CD14-positive monocyte (primary cell): ENCODE measurements around the gene RAG2. TPM values are rescaled to one million over a fixed set of nuclear protein-coding genes. Genes with fewer than 3 reads are reported as not detected.

ENCODE experiments used
- DNase-seq, 3 donors: peaks; one replicate each; pipeline ENCODE4 v3.0.0-alpha.2; 2011 to 2022
- H2AFZ ChIP-seq: 2 replicates; pipeline ENCODE4 v1.6.0; 2012; ENCODE audit warnings: mild to moderate bottlenecking, low read depth, low read length, inconsistent platforms; ENCODE audit not compliant: insufficient read depth, poor library complexity, severe bottlenecking
- H3K27ac ChIP-seq, 2 donors: 1 replicate in 1 of 2; 2 replicates in 1 of 2; pipeline ENCODE4 v1.5.1; 2012 to 2013; ENCODE audit warnings: low read length in 2 of 2, control low read depth in 1 of 2, inconsistent platforms in 1 of 2, low read depth in 1 of 2, mild to moderate bottlenecking in 1 of 2
- H3K27me3 ChIP-seq, 2 donors: one replicate each; pipeline versions ENCODE4 v1.6.0 to v1.6.1; 2011 to 2013; ENCODE audit warnings: low read length in 2 of 2; ENCODE audit not compliant: control insufficient read depth in 2 of 2, insufficient read depth in 2 of 2
- H3K36me3 ChIP-seq, 2 donors: replicated peaks in 1 of 2; 1 replicate in 1 of 2; 2 replicates in 1 of 2; pipeline versions ENCODE4 v1.5.1 to v1.6.1; 2012 to 2013; ENCODE audit warnings: low read length in 2 of 2, control low read depth in 1 of 2, inconsistent platforms in 1 of 2, mild to moderate bottlenecking in 1 of 2; ENCODE audit not compliant: insufficient read depth in 2 of 2, control insufficient read depth in 1 of 2
- H3K4me1 ChIP-seq, 2 donors: 1 replicate in 1 of 2; 2 replicates in 1 of 2; pipeline versions ENCODE4 v1.5.1 to v1.6.1; 2012 to 2013; ENCODE audit warnings: low read length in 2 of 2, control low read depth in 1 of 2, inconsistent platforms in 1 of 2, mild to moderate bottlenecking in 1 of 2, moderate library complexity in 1 of 2; ENCODE audit not compliant: insufficient read depth in 2 of 2, control insufficient read depth in 1 of 2
- H3K4me2 ChIP-seq: replicated peaks from 2 replicates; pipeline ENCODE3; 2012; ENCODE audit warnings: low read length, moderate library complexity, mild to moderate bottlenecking; ENCODE audit not compliant: poor library complexity, severe bottlenecking; ENCODE audit errors: extremely low read depth
- H3K4me3 ChIP-seq, 3 experiments: fragments of 200-600 bp in 1 of 3; sonication (generic) in 1 of 3; replicated peaks in 1 of 3; 1 replicate in 2 of 3; 2 replicates in 1 of 3; pipeline ENCODE4 v1.5.1; 2011 to 2013; ENCODE audit warnings: low read length in 3 of 3, mild to moderate bottlenecking in 3 of 3, control low read depth in 2 of 3, low read depth in 2 of 3, inconsistent platforms in 1 of 3, moderate library complexity in 1 of 3
- H3K79me2 ChIP-seq: 2 replicates; pipeline ENCODE4 v1.6.0; 2012; ENCODE audit warnings: mild to moderate bottlenecking, control low read depth, inconsistent platforms, low read length, moderate library complexity; ENCODE audit not compliant: insufficient read depth
- H3K9ac ChIP-seq: 2 replicates; pipeline ENCODE4 v1.6.0; 2017; ENCODE audit warnings: low read length, mild to moderate bottlenecking; ENCODE audit not compliant: insufficient read depth, poor library complexity, severe bottlenecking
- H3K9me3 ChIP-seq, 2 donors: replicated peaks in 1 of 2; 1 replicate in 1 of 2; 2 replicates in 1 of 2; pipeline versions ENCODE4 v1.5.1 to v1.6.1; 2012 to 2013; ENCODE audit warnings: low read length in 2 of 2, control low read depth in 1 of 2; ENCODE audit not compliant: control insufficient read depth in 1 of 2, insufficient read depth in 1 of 2
- H4K20me1 ChIP-seq: 2 replicates; pipeline ENCODE4 v1.6.0; 2012; ENCODE audit warnings: mild to moderate bottlenecking, low read length, control low read depth, moderate library complexity; ENCODE audit not compliant: insufficient read depth
- H3K27ac Mint-ChIP-seq, 7 donors: one replicate each; pipeline ENCODE4 v1.8.0; 2020; ENCODE audit warnings: mild to moderate bottlenecking in 7 of 7, mixed read lengths in 7 of 7, moderate library complexity in 6 of 7, inconsistent platforms in 2 of 7
- H3K27me3 Mint-ChIP-seq, 3 donors: one replicate each; pipeline ENCODE4 v1.8.0; 2021 to 2022; ENCODE audit warnings: low read depth in 3 of 3, mild to moderate bottlenecking in 3 of 3, mixed read lengths in 3 of 3, moderate library complexity in 3 of 3, inconsistent platforms in 1 of 3
- H3K36me3 Mint-ChIP-seq, 2 donors: one replicate each; pipeline ENCODE4 v1.8.0; 2020; ENCODE audit warnings: mixed read lengths in 2 of 2, inconsistent platforms in 1 of 2, mild to moderate bottlenecking in 1 of 2
- H3K4me1 Mint-ChIP-seq: one replicate; pipeline ENCODE4 v1.8.0; 2020; ENCODE audit warnings: mild to moderate bottlenecking, mixed read lengths
- H3K4me3 Mint-ChIP-seq, 2 donors: one replicate each; pipeline ENCODE4 v1.8.0; 2020; ENCODE audit warnings: mild to moderate bottlenecking in 2 of 2, mixed read lengths in 2 of 2, moderate library complexity in 1 of 2
- H3K9me3 Mint-ChIP-seq, 7 donors: one replicate each; pipeline ENCODE4 v1.8.0; 2020 to 2022; ENCODE audit warnings: mixed read lengths in 7 of 7, mild to moderate bottlenecking in 6 of 7, moderate library complexity in 6 of 7, inconsistent platforms in 2 of 7
- CTCF ChIP-seq: fragments of 200-600 bp; IDR thresholded peaks from one replicate; pipeline ENCODE4 v1.8.0; 2022; ENCODE audit warnings: antibody characterized with exemption, mild to moderate bottlenecking
- WGBS: methylation state at CpG from one replicate; pipeline ENCODE4 v1.1.5; 2013; ENCODE audit warnings: missing lambda C conversion rate; ENCODE audit not compliant: insufficient coverage; 5-methylcytosine and 5-hydroxymethylcytosine counted together
- intact Hi-C, 2 donors: fragments of 100-400 bp; cut with micrococcal nuclease; formaldehyde crosslinking; loops; one replicate each; pipeline versions ENCODE4 v1.15.0 to v1.15.1; 2023
- polyA plus RNA-seq, 3 donors: library from polyadenylated mRNA; depleted of rRNA in 1 of 3; unstranded in 2 of 3; stranded (reverse) in 1 of 3; fragments of 300-500 nt in 2 of 3; fragments of >200 nt in 1 of 3; fragmentation: Illumina TruSeq in 2 of 3; gene quantifications; 1 replicate in 2 of 3; 2 replicates in 1 of 3; pipeline ENCODE4 v1.2.3, GENCODE V29; 2012 to 2021

RAG2 gene
- polyA plus RNA-seq, 3 donors: not detected

GRCh38 chr11:36608491-36609199 is 10.6 kb upstream of the RAG2 start:
- Mint-ChIP-seq H3K27me3 (peaks cover 0 to 1% (median 0%) of the 10 kb centered on the region in 3 donors), H3K36me3 (peaks cover 0 to 5% of the 10 kb centered on the region in 2 donors), H3K27ac (no peak overlapping the region), H3K9me3 (peaks cover 0 to 2% (median 0%) of the 10 kb centered on the region in 7 donors), H3K4me1 (no peaks in the 10 kb centered on the region), H3K4me3 (no peak overlapping the region)
- TF ChIP-seq CTCF: no peak
- no peaks in the 10 kb centered on the region for H3K27me3 ChIP-seq
- no peak overlapping the region for H3K4me3 ChIP-seq
- no peaks in the 10 kb centered on the region for H3K79me2 ChIP-seq
- no peak for DNase-seq
- H3K36me3 ChIP-seq: no peaks in the 10 kb centered on the region
- no peak overlapping the region for H3K9ac ChIP-seq
- no peaks in the 10 kb centered on the region for H3K9me3 ChIP-seq
- no peaks in the 10 kb centered on the region for H4K20me1 ChIP-seq
- intact Hi-C loops: no loop called here
- no peak overlapping the region for H3K27ac ChIP-seq
- 100% methylated on average over 1 of the region's 1 CpG for WGBS
- H3K4me2 ChIP-seq: no peak overlapping the region
- no peak overlapping the region for H2AFZ ChIP-seq
- H3K4me1 ChIP-seq: no peaks in the 10 kb centered on the region

- H3K79me2 ChIP-seq: no peaks in the 10 kb centered on the region
- Mint-ChIP-seq H3K4me3 (no peak overlapping the region), H3K27me3 (no peaks in the 10 kb centered on the region), H3K4me1 (peaks cover 13% of the 10 kb centered on the region), H3K36me3 (peaks cover 0 to 4% of the 10 kb centered on the region in 2 donors), H3K27ac (no peak overlapping the region), H3K9me3 (no peaks in the 10 kb centered on the region)
- no peak overlapping the region for H3K27ac ChIP-seq
- no peak overlapping the region for H3K4me2 ChIP-seq
- H4K20me1 ChIP-seq: no peaks in the 10 kb centered on the region
- no peak overlapping the region for H2AFZ ChIP-seq
- TF ChIP-seq CTCF: no peak
- intact Hi-C loops: no loop called here
- H3K27me3 ChIP-seq: no peaks in the 10 kb centered on the region
- H3K36me3 ChIP-seq: no peaks in the 10 kb centered on the region
- H3K4me1 ChIP-seq: peaks cover 13 to 15% of the 10 kb centered on the region in 2 donors
- no peak overlapping the region for H3K9ac ChIP-seq
- no peak for DNase-seq
- H3K9me3 ChIP-seq: no peaks in the 10 kb centered on the region
- WGBS: 100% methylated on average over 4 of the region's 6 CpGs
- no peak overlapping the region for H3K4me3 ChIP-seq
Measured at GRCh38 chr11:36605221-36606216, 7.5 kb upstream of the RAG2 start.
